Cardiac septum (tissue), 1 donor: ENCODE results near the gene KIR2DL1. TPM values are rescaled to one million over a fixed set of nuclear protein-coding genes. Genes with fewer than 3 reads are reported as not detected.
"Not testable (repeated sequence)": the region's sequence is repeated elsewhere in the genome, so short reads cannot be mapped to it uniquely, and the experiment has no call there.

Source experiments
- DNase-seq: peaks from one replicate; pipeline ENCODE4 v3.0.0-alpha.2; 2020; ENCODE audit warnings: low spot score
- intact Hi-C: fragments of 100-400 bp; cut with DNase I; formaldehyde crosslinking; loops from one replicate; pipeline ENCODE4 v1.14.0; 2022
- total RNA-seq: library from RNA; stranded (reverse); fragmentation: NEBNext Ultra II Directional; extraction: Animal tissue kit (Norgen Biotek cat#: 25700); gene quantifications from one replicate; pipeline ENCODE4 v1.2.1, GENCODE V29; 2021
- donor health status: DM: no; HTN: no; CAD: no.

The KIR2DL1 gene
- total RNA-seq, 1 donor from 2014 or later = not detected

DNA sequence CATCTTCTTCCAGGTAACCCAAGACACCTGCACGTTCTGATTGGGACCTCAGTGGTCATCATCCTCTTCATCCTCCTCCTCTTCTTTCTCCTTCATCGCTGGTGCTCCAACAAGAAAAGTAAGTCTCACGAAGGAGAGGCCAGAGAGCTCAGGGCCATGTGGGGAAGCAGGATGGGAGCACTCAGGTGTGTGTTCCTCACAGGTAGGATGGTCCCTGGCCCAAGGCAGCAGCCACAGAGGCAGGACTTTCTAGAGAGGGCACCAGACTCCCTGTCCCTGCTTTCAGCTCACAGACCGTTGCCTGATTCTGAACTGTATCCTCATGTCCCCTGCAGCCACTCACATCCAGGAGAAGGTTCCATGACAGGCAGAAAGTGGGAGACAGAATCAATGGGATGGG is 3.1 kb upstream of the KIR2DL1 start:
- intact Hi-C loops, DNase-seq: not testable (repeated sequence)

DNA sequence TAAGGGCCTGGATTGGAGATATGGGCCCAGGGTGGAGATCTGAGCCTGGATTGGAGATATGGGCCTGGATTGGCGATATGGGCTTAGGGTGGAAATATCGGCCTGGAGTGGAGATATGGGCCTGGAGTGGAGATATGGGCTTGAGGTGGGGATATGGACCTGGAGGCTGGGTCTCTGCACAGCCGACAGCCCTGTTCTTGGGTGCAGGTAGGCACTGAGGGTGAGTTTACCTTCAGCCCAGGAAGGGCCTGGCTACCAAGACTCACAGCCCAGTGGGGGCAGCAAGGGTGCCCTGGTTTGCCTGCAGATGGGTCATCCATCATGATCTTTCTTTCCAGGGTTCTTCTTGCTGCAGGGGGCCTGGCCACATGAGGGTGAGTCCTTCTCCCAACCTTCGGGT is 918 bp downstream of the KIR2DL1 start:
- intact Hi-C loops, DNase-seq: not testable (repeated sequence)

DNA sequence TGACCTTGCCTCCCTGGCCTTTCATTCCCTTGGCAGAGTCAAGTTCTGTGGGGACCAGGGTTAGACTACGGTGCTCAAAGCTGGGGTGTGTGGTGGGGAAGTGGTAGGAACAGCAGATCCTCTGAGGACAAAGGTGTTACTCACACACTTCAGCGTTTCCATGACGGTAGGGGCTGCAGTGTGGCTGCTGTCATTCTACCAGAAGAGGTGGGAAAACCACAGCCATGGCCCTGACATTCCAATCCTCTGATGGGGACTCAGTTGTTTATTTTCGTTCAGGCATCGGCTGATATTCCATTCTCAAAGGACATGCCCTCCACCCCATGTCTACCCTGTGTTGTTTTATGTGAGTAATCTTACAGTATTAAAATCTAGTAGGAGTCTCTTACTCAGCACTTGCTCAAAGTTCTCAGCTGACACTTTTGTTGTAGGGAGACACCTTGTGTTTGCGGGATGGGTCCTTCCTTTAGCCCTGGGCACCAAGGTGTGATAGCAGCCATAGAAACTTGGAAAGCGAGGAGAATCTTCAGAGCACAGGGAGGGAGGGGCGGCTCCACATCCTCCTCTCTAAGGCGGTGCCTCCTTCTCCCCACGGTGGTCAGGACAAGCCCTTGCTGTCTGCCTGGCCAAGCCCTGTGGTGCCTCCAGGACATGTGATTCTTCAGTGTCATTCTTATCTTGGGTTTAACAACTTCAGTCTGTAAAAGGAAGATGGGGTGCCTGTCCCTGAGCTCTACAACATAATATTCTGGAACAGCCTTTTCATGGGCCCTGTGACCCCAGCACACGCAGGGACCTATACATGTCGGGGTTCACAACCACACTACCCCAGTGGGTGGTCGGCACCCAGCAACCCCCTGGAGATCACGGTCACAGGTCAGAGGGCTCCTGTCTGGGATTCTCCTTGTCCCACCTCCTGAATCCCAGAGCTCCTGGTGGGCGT is 1.7 kb downstream of the KIR2DL1 start:
- DNase-seq, intact Hi-C loops: not testable (repeated sequence)

DNA sequence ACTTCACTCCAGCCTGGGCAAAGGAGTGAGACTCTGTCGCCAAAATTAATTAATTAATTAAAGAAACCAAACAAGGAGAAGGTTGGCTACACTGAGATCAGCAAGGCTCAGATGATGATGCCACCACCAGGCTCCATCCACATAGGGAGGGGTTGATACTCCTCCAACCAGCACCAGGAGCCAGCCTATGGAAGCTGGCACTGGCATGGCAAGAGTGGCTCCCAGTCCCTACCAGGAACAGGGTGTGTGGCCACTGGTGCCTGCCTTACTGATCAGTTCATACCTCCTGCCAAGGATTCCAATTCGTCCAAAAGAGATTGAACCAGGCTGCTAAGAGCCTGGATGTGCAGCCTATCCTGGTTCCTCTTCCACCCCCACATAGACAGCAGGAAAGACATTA is 3.1 kb downstream of the KIR2DL1 start:
- intact Hi-C loops, DNase-seq: not testable (repeated sequence)

DNA sequence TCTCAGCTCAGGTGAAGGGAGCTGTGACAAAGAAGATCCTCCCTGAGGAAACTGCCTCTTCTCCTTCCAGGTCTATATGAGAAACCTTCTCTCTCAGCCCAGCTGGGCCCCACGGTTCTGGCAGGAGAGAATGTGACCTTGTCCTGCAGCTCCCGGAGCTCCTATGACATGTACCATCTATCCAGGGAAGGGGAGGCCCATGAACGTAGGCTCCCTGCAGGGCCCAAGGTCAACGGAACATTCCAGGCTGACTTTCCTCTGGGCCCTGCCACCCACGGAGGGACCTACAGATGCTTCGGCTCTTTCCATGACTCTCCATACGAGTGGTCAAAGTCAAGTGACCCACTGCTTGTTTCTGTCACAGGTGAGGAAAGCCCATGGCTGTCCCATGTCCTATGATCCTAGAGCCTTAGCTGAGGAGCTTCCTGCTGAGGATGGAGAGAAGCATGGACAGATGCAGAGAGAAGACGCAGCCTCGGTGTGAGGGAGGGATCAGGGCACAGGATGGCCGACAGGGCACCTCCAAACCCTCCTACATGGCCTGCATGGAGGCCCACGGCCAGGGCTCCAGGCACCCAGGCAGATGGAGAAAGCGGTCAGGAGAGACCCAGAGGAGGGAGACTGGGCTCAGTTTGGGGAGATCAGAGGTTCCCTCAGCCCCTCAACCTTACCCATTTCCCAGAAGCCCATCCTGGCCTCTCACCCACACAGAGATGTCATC is 5.7 kb downstream of the KIR2DL1 start:
- DNase-seq, intact Hi-C loops: not testable (repeated sequence)

DNA sequence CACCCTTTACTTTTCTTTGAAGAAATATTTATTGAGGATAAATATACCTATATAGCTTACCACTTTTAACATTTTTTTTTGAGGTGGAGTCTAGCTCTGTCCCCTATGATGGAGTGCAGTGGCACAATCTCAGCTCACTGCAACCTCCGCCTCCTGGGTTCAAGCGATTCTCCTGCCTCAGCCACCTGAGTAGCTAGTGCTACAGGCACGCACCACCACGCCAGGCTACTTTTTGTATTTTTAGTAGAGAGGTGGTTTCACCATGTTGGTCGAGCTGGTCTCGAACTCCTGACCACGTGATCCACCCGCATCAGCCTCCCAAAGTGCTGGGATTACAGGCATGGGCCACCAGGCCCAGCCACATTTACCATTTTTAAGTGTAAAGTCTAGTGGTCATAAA is 6.2 kb downstream of the KIR2DL1 start:
- DNase-seq, intact Hi-C loops: not testable (repeated sequence)

DNA sequence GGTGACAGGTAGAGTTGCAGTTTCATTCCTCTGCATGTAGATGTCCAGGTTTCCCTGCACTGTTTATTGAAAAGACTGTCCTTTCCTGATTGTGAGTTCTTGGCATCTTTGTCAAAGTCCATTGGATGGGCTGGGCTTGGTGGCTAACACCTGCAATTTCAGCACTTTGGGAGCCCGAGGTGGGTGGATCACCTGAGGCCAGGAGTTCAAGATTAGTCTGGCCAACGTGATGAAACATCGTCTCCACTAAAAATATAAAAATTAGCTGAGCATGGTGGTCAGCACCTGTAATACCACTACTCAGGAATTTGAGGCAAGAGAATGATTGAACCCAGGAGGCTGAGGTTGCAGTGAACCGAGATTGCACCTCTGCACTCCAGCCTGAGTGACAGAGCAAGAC is 8.3 kb downstream of the KIR2DL1 start:
- intact Hi-C loops = not testable (repeated sequence)

DNA sequence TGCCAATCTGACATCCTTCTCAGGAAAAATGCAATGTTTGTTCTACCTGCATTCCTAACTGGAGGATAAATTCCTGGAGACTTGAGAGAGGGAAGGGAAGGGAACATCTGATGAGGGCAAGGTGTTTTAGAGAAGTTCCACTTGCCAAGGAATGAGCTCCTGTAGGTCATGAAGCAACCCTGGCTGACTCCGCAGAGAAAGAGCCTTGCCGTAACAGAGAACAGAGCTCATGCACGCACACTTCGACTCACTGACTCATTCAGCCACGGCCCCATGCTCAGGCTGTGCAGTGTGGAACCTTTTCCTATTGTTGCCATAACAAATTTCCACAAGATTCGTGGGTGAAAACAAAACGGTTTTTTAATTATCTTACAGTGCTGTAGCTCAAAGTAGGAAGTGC is 9.3 kb downstream of the KIR2DL1 start:
- intact Hi-C loops, DNase-seq: not testable (repeated sequence)

More for the DNA sequence above, 8.3 kb downstream of the KIR2DL1 start:
- DNase-seq = not testable (repeated sequence)

DNA sequence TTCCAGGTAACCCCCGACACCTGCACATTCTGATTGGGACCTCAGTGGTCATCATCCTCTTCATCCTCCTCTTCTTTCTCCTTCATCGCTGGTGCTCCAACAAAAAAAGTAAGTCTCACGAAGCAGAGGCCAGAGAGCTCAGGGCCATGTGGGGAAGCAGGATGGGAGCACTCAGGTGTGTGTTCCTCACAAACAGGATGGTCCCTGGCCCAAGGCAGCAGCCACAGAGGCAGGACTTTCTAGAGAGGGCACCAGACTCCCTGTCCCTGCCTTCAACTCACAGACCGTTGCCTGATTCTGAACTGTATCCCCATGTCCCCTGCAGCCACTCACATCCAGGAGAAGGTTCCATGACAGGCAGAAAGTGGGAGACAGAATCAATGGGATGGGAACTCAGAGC is 13.3 kb downstream of the KIR2DL1 start:
- intact Hi-C loops, DNase-seq: not testable (repeated sequence)

DNA sequence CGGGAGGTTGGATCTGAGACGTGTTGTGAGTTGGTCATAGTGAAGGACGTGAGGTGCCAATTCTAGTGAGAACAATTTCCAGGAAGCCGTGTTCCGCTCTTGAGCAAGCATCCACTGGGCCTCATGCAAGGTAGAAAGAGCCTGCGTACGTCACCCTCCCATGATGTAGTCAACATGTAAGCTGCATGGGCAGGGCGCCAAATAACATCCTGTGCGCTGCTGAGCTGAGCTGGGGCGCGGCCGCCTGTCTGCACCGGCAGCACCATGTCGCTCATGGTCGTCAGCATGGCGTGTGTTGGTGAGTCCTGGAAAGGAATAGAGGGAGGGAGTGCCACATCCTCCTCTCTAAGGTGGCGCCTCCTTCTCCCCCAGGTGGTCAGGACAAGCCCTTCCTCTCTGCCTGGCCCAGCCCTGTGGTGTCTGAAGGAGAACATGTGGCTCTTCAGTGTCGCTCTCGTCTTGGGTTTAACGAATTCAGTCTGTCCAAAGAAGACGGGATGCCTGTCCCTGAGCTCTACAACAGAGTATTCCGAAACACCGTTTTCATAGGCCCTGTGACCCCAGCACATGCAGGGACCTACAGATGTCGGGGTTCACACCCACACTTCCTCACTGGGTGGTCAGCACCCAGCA is 16.6 kb downstream of the KIR2DL1 start:
- DNase-seq, intact Hi-C loops: not testable (repeated sequence)

DNA sequence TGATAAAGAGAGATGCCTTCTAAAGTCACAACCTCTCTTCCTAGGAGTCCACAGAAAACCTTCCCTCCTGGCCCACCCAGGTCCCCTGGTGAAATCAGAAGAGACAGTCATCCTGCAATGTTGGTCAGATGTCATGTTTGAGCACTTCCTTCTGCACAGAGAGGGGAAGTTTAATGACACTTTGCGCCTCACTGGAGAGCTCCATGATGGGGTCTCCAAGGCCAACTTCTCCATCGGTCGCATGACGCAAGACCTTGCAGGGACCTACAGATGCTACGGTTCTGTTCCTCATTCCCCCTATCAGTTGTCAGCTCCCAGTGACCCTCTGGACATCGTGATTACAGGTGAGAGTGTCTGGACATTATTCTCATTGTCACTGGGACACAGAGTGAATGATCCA is 18.6 kb downstream of the KIR2DL1 start:
- intact Hi-C loops, DNase-seq: not testable (repeated sequence)

DNA sequence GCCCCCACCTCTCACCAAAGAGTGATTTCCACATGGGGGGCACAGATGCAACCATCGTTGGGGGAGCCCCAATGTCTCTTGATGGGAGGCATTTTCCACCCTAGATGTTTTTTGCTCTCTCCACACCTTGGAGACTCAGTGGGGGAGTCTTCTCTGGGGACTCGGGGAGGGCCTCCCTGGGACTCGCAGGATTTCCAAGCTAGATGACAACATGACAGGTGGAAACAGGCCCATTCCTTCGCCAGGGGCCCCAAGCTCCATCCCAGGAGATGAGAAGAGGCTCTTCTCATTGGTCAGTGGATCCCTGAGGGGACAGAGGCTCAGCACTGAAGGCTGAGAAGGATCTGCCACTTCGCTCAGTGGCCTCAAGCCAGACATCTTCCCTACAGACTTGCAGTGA is 21.1 kb downstream of the KIR2DL1 start:
- intact Hi-C loops = no loop called here
- no peak for DNase-seq

DNA sequence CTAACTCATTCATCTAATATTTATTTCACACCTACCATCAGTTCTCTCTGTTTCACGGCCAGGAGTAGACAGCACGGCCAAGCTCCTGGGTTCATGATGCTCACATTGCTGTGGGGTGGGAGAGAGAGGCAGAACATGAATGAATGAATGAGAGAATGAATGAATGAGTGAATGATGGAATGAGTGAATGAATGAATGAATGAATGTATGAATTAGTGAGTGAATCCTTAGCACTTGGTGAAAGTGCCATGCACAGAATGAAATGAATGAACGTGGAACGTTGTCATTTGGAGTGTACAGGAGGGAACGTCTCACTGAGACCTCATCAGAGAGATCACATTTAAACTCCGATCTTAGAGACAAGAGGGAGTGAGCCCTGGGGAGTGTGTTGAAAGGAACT is 21.9 kb downstream of the KIR2DL1 start:
- intact Hi-C loops = no loop called here
- DNase-seq = no peak

DNA sequence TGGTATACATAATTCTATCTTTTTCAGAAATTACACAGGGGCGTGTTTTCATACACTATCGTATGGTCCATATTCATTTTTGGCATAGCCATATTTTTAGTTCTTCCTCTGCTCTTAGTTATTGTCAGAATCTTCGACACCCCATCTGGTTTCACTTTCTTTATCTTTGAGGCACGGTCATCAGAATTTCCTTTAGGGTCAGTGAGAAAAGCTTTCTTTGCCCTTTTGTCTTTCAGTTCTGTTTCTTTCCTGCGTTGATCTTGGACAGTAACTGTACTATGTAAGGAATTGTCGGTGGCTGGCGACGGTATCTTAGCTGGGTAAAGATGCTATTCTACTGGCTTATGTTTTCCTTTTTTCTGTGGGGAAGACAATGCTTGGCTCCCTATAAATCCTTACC is 23.2 kb downstream of the KIR2DL1 start:
- intact Hi-C loops = no loop called here
- no peak for DNase-seq

DNA sequence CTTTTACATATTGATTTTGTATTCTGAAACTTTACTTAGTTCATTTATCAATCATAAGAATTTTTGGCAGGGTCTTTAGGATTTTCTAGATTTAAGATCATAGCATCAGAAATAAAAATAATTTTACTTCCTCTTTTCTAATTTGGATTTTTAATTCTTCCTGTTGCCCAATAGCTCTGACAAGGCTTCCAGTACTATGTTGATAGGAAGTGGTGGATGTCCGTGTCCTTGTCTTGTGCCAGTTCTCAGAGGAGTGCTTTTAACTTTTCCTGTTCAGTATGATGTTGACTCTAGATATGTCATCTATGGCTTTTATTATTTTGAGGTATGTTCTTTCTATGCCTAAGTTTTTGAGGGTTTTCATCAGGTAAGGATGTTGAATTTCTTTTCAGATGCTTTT is 26.2 kb downstream of the KIR2DL1 start:
- intact Hi-C loops = no loop called here
- no peak for DNase-seq

DNA sequence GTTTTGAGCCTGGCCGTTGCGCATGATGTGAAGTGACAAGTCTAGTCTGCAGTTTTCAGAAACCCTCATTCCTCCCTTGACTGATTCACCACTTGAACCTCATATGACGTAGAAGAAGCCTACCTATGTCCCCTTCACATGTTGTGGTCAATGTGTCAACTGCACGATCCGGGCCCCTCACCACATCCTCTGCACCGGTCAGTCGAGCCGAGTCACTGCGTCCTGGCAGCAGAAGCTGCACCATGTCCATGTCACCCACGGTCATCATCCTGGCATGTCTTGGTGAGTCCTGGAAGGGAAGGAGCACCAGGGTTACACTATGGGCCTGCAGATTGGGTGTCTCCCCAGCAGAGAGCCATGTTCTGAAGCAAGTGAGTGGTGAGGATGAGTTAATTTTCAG is 33.8 kb downstream of the KIR2DL1 start, which contains the start of gene KIR2DL4:
Gene KIR2DL4 (plus strand): TSS at position 201 of the 400 bp plus-strand sequence. CDS start 42 bp downstream, at position 243.
- intact Hi-C loops = no loop called here
- no peak for DNase-seq

DNA sequence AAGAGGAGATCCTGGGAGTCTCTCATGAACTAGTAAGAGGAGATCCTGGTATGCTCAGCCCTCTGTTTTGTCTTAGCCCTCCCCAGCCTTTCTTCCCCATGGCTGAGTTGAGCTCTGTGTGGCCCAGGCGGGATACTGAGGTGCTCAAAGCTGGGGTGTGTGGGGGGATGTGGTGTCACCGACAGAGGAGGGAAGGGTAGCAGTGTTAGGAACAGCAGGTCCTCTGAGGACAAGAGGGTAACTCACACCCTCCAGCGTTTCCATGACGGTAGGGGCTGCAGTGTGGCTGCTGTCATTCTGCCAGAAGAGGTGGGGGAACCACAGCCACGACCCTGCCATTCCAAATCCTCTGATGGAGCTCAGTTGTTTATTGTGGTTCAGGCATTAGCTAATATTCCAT is 34.5 kb downstream of the KIR2DL1 start:
- intact Hi-C loops = no loop called here

DNA sequence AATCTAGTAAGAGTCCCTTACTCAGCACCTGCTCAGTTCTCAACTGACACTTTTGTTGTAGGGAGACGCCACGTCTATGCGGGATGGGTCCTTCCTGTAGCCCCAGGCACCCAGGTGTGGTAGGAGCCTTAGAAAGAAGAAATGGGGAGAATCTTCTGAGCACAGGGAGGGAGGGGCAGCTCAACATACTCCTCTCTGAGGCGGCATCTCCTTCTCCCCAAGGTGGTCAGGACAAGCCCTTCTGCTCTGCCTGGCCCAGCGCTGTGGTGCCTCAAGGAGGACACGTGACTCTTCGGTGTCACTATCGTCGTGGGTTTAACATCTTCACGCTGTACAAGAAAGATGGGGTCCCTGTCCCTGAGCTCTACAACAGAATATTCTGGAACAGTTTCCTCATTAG is 35.0 kb downstream of the KIR2DL1 start:
- intact Hi-C loops = no loop called here
- no peak for DNase-seq

More for the DNA sequence above, 34.5 kb downstream of the KIR2DL1 start:
- DNase-seq = no peak

DNA sequence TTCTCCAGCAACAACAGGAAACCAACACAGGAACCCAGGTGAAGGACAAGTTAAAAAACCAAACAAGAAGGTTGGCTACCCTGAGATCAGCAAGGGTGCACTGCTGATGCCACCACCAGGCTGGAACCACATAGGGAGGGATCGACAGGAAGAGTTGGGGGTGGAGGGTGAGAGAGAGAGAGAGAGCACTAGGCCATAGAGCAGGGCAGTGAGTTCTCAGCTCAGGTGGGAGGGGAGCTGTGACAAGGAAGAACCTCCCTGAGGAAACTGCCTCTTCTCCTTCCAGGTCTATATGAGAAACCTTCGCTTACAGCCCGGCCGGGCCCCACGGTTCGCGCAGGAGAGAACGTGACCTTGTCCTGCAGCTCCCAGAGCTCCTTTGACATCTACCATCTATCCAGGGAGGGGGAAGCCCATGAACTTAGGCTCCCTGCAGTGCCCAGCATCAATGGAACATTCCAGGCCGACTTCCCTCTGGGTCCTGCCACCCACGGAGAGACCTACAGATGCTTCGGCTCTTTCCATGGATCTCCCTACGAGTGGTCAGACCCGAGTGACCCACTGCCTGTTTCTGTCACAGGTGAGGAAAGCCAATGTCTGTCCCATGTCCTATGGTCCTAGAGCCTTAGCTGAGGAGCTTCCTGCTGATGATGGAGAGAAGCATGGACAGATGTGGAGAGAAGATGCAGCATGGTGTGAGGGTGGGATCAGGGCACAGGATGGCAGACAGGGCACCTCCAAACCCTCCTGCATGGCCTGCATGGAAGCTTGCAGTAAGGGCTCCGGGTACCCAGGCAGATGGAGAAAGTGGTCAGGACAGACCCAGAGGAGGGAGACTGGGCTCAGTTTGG is 36.3 kb downstream of the KIR2DL1 start:
- intact Hi-C loops = no loop called here
- no peak for DNase-seq
